ENCODE results near the gene ULK4.
"Not testable (repeated sequence)": the region's sequence is repeated elsewhere in the genome, so short reads cannot be mapped to it uniquely, and the experiment has no call there.

ULK4 gene

GRCh38 chr3:41411065-41411464 is 550.8 kb downstream of the ULK4 start:
- Histone ChIP-seq H3K36me3 (replicated peaks) (no peaks in the 10 kb centered on the region), H3K4me3 (ENCODE audit: low read depth, low read length) (no peak overlapping the region), H3K27me3 (replicated peaks) (no peaks in the 10 kb centered on the region), H3K27ac (no peak overlapping the region)
- no peak for DNase-seq
- in situ Hi-C loops (cut with HindIII; ENCODE audit: low pct_ligation_motif_present, low sequenced_read_pairs), result no loop called here
- TF ChIP-seq CTCF (IDR thresholded peaks at IDR 0.05; ENCODE audit: low read depth, low read length, missing control alignments), result no peak

GRCh38 chr3:41405466-41405865 is 556.4 kb downstream of the ULK4 start:
- H3K27me3 ChIP-seq (replicated peaks), result no peaks in the 10 kb centered on the region
- TF ChIP-seq CTCF (IDR thresholded peaks at IDR 0.05; ENCODE audit: low read depth, low read length, missing control alignments), result no peak
- no peak overlapping the region for H3K4me3 ChIP-seq (ENCODE audit: low read depth, low read length)
- H3K36me3 ChIP-seq (replicated peaks), result no peaks in the 10 kb centered on the region
- no peak for DNase-seq
- no peak overlapping the region for H3K27ac ChIP-seq
- in situ Hi-C loops (cut with HindIII; ENCODE audit: low pct_ligation_motif_present, low sequenced_read_pairs), result no loop called here

- Histone ChIP-seq H3K36me3 (replicated peaks) (no peaks in the 10 kb centered on the region), H3K27ac (no peak overlapping the region), H3K4me3 (ENCODE audit: low read depth, low read length) (no peak overlapping the region), H3K27me3 (replicated peaks) (no peaks in the 10 kb centered on the region)
- no peak for TF ChIP-seq CTCF (IDR thresholded peaks at IDR 0.05; ENCODE audit: low read depth, low read length, missing control alignments)
- in situ Hi-C loops (cut with HindIII; ENCODE audit: low pct_ligation_motif_present, low sequenced_read_pairs), result no loop called here
- no peak for DNase-seq
These were observed 557.3 kb downstream of the ULK4 start for GRCh38 chr3:41404582-41404981.

- Histone ChIP-seq H3K36me3 (replicated peaks) (no peaks in the 10 kb centered on the region), H3K27ac (no peak overlapping the region), H3K27me3 (replicated peaks) (no peaks in the 10 kb centered on the region), H3K4me3 (ENCODE audit: low read depth, low read length) (no peak overlapping the region)
- DNase-seq, result no peak
- no peak for TF ChIP-seq CTCF (IDR thresholded peaks at IDR 0.05; ENCODE audit: low read depth, low read length, missing control alignments)
- in situ Hi-C loops (cut with HindIII; ENCODE audit: low pct_ligation_motif_present, low sequenced_read_pairs), result no loop called here
These were observed 567.0 kb downstream of the ULK4 start for GRCh38 chr3:41394896-41395295.

GRCh38 chr3:41370765-41371535 is 591.0 kb downstream of the ULK4 start:
- H3K27ac ChIP-seq; H3K4me3 ChIP-seq (ENCODE audit: low read depth, low read length); H3K27me3 ChIP-seq (replicated peaks); H3K36me3 ChIP-seq (replicated peaks); in situ Hi-C loops (cut with HindIII; ENCODE audit: low pct_ligation_motif_present, low sequenced_read_pairs); DNase-seq: not testable (repeated sequence)

- in situ Hi-C loops (cut with HindIII; ENCODE audit: low pct_ligation_motif_present, low sequenced_read_pairs), result no loop called here
These were observed 591.6 kb downstream of the ULK4 start for GRCh38 chr3:41370307-41370706.

More at GRCh38 chr3:41370307-41370706, 591.6 kb downstream of the ULK4 start:
- Histone ChIP-seq H3K4me3 (ENCODE audit: low read depth, low read length) (no peak overlapping the region), H3K27ac (no peak overlapping the region), H3K27me3 (replicated peaks) (no peaks in the 10 kb centered on the region), H3K36me3 (replicated peaks) (no peaks in the 10 kb centered on the region)
- DNase-seq, result no peak
- no peak for TF ChIP-seq CTCF (IDR thresholded peaks at IDR 0.05; ENCODE audit: low read depth, low read length, missing control alignments)

Measured in brain microvascular endothelial cell (primary cell).